GM12801 (cell line): ENCODE results near the gene RAB22A.

Source experiments
- TF ChIP-seq, protein P1 (sequence below): IDR thresholded peaks from one replicate; pipeline ENCODE4 v1.5.1; 2011; ENCODE audit warnings: control low read depth; ENCODE audit not compliant: insufficient read length; ENCODE audit errors: extremely low read depth

Gene RAB22A

DNA sequence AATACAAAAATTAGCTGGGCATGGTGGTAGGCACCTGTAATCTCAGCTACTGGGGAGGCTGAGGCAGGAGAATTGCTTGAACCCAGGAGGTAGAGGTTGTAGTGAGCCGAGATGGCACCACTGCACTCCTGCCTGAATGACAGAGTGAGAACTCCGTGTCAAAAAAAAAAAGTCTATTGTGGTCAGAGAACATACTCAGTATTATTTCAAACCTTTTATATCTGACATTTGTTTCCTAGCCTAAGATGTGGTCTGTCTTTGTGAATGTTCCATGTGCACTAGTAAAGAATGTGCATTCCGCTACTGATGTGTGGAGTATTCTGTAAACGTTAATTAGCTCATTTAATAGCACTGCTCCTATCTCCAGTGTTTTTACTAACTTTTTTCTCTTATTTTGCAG is 11.7 kb downstream of the RAB22A start:
- TF ChIP-seq, protein P1, sequence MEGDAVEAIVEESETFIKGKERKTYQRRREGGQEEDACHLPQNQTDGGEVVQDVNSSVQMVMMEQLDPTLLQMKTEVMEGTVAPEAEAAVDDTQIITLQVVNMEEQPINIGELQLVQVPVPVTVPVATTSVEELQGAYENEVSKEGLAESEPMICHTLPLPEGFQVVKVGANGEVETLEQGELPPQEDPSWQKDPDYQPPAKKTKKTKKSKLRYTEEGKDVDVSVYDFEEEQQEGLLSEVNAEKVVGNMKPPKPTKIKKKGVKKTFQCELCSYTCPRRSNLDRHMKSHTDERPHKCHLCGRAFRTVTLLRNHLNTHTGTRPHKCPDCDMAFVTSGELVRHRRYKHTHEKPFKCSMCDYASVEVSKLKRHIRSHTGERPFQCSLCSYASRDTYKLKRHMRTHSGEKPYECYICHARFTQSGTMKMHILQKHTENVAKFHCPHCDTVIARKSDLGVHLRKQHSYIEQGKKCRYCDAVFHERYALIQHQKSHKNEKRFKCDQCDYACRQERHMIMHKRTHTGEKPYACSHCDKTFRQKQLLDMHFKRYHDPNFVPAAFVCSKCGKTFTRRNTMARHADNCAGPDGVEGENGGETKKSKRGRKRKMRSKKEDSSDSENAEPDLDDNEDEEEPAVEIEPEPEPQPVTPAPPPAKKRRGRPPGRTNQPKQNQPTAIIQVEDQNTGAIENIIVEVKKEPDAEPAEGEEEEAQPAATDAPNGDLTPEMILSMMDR = no peak

DNA sequence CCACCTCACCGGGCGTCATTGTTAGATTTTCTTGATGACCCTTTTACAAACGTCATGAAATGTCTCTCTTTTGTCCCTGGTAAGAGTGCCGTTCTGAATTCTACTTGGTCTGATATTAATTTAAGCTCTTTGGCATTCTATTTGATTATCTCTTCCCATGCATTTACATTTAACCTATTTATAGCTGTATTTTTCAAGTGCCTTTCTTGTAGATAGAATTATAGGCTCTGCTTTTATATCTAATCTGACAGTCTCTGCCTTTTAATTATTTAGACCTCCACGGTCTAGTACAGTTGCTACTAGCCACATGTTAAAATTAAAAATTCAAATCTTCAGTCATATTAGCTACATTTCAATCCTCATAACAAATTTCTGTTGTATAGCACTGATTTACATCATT is 12.6 kb downstream of the RAB22A start:
- TF ChIP-seq, protein P1 = no peak

DNA sequence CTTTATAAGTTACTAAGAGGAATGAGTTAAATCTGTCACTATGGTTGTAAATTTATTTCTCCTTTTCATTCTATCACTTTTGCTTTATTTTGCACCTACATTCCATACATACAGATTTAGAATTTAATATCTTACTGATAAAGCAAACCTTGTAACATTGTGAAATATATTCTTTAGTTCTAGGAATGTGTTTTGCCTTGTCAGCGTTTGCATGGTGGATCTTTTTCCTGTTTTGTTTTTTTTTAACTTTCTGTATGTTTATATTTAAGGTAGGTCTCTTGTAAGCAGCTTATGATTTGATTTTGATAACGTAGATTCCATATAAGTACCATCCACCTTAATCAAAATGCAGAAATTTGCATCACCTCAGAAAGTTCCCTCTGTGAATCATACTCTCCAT is 16.4 kb downstream of the RAB22A start:
- TF ChIP-seq, protein P1 = no peak

DNA sequence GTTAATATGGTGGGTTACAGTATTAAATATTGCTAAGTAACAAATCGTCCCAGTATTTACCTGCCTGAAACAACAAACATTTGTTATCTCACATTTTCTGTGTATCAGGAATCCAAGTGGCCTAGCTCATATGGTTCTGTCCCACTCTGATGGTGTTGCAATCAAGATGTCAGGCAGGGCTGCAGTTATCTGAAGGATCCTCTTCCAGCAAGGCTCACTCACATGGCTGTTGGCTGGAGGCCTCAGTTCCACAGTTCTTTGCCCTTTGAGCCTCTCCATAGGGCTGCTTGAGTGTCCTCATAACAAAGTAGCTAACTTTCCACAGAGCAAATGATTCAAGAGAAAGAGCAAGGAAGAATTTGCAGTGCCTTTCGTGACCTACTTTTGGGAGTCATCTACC is 17.7 kb downstream of the RAB22A start:
- TF ChIP-seq, protein P1 = no peak

DNA sequence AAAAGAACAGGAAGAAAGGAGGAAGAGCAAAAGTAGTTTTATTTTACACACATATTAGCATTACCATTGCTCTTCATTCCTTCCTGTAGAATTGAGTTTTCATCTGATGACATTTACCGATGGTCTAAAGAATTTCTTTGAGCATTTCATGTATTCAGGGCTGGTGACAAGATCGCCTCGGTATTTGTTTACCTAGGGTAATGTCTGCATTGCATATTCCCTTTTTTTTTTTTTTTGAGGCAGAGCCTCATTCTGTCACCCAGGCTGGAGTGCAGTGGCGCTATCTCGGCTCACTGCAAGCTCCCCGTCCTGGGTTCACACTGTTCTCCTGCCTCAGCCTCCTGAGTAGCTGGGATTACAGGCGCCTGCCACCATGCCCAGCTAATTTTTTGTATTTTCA is 19.3 kb downstream of the RAB22A start:
- TF ChIP-seq, protein P1 = no peak

DNA sequence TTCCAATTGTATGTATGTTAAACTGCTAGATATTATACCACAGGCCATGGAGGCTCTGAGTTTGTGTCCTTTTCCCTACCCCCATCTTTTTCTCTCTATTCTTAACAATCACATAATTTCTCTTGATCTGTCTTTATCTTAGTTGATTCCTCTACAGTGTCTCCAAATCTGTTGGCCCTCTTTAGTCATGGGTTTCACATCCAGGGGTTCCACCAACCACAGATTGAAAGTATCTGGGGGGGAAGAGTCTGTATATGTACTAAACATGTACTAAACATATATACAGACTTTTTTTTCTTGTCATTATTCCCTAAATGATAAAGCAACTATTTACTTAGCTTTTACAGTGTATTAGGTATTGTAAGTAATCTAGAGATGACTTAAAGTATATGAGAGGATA is 20.2 kb downstream of the RAB22A start:
- TF ChIP-seq, protein P1 = no peak

DNA sequence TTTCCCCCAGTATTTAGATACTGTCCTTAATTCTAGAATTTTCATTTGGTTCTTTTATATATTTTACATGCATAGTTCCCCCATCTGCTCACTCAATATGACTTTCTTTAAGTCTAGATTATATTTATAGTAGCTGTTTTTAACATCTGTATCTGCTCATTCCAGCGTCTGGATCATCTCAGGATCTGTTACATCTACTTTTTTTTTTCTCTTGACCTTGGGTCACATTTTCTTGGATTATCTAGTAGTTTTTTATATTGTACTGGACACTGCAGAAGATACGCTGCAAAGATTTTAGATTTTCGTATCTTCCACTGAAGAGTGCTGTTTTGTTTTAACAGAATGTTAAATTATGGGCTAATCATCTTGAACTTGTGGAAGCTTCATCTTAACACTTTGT is 20.7 kb downstream of the RAB22A start:
- TF ChIP-seq, protein P1 = no peak

DNA sequence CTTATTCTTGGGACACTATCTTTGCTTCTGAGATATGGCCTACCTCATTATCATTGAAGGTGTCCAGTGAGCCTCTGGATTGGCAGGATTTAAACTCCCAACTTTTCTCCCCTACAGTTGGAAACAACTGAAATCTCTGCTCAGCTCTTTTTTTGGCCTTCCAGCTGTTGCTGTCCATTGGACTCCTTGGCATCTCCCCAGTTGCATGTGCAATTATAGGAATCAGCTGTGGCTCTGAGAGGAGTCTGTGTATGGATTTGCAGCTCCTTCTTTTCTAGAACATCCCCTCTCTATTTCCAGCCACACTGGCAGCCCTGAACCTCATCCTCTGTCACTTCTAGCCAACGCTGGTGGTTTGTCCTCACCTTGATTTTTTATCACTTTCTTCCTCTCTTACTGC is 21.2 kb downstream of the RAB22A start:
- TF ChIP-seq, protein P1 = no peak
